HG03565 (cell line): ENCODE measurements around the gene MAFB.
A peak's percentile ranks its signal among the peaks of the same experiment; 100 is the strongest.

Experiments used
- ATAC-seq: cut with Tn5 transposase; IDR thresholded peaks from one replicate; pipeline ENCODE4 v1.9.1; 2021; ENCODE audit warnings: mild to moderate bottlenecking, moderate library complexity; ENCODE audit not compliant: unreplicated experiment

The MAFB gene

DNA sequence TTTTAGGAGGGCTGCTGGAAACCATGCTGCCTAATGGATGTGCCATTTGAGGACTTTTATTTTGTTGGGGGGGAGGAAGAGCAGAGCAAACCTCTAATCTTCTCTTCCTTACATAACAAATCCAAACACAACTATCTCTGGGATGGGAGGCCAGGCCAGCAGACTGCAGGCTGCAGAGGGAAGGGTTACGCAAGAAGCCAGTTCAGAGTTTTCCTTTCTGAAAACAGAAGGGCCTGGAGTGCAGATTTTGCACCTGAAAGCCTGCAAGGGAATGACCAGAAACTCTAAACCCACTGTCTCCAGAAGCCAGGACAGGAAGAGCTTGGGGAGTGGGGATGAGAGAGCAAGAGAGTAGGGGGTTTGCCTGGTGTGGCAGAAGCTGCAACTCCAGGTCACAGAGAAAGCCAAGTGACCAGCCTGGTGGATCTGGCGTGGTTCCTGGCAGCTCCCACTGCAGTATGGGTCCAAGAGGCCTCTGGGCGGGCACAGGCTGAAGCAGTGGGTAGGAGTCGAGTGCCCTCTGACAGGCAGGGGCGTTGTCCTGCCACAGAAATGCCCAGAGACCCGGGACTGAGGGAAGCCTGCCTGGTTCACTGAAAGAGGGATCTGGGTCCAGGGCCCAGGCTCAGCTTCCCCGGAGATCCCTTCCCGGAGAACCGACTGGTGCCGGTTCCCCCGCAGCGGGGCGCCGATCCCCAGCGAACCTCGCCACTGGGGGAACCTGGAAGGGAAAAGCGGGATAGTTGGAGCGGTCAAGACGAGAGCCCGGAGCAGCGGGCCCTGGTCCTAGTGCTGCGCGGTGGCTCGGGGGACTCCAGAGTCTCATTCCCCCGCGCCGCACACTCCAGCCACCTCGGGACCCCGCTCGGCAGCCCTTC is 6.7 kb downstream of the MAFB start:
- no peak for ATAC-seq

DNA sequence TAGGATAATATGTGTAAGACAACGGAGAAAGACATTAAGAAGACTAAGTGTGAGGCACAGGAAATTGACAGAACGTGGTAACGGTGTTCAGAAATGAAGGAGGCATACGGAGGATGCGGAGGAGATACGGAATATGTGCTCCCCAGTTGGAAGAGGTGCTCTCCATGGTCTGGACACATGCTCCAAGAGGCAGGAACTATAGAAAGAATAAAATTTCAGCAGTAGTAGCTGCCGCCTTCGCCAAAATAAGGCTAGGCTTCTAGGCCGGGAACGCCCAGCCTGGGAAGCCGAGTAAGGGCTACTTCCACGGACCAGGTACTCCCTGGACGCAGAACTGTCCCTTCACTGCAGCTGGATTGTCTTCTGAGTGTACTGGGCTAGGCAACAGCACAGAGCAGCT is 7.4 kb downstream of the MAFB start:
- no peak for ATAC-seq

GRCh38 chr20:40681165-40681564 is 7.9 kb downstream of the MAFB start:
- no peak for ATAC-seq

DNA sequence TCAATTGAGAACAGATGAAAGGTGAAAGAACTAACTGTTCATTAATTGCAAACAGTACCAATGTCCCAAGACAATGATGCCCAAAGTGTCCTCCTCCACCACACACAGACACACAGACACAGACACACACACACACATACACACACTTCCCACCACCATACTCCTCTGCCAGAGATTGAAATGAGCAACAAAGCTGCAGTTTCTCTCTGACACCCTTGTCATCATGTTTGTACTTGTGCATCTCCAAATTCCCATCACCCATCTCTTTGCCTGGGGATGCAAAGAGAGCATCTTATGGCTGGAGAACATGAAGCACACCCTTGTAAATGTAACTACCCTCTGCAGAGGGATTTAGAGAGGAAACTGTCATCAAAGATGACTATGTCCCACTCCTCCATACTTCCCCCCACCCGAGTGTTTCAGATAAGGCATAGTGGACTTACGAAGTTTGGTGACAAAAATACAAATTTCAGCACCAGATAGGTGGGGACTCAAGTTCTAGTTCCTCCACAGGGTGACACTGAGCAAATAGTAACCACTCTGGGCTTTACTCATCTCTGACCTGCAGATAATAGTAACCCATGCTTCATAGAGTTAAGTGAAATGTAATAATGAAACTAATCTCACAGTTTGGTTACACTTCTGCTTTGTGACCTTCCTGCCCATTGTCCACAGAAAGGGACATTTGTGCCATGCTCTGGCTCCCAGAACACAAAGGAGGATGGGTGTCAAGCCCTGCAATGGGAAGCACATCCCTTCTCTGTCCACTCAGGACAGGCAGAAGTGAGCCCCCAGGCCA is 8.7 kb downstream of the MAFB start:
- ATAC-seq = peak; percentile 91

- no peak for ATAC-seq
Measured at GRCh38 chr20:40679184-40679583, 9.9 kb downstream of the MAFB start.

- no peak for ATAC-seq
Measured at GRCh38 chr20:40678286-40678875, 10.7 kb downstream of the MAFB start.

- no peak for ATAC-seq
Measured at GRCh38 chr20:40677343-40677924, 11.6 kb downstream of the MAFB start.

- no peak for ATAC-seq
Measured at GRCh38 chr20:40676491-40677269, 12.4 kb downstream of the MAFB start.

DNA sequence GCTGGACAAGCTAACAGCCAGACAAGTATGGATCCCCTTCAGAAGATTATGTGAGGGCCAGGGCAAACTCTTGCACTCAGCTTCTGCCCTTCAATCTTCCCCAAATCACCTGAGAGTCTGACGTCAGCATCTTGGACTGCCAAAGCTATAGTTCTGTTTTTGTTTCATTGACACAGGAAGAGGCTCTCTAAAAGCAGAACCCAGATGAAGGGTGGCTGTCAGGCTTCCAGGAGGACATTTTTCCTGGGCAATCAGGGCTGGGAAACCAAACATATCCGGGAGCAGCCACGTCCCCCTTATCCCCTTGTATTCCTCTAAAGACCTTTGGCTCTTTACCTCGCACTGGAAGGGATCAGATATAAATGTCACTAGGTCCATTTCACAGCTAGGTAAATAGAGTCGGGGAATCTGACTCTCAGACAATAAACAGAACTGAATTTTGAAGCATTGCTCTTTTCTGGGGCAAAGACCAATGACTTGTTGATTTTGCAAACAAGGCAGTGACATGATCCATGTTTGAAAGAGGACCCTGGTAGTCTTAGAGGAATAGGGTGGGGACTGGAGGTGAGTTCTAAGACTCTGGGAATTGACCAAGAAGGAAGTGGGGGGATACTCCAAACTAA is 13.3 kb downstream of the MAFB start:
- ATAC-seq = no peak

DNA sequence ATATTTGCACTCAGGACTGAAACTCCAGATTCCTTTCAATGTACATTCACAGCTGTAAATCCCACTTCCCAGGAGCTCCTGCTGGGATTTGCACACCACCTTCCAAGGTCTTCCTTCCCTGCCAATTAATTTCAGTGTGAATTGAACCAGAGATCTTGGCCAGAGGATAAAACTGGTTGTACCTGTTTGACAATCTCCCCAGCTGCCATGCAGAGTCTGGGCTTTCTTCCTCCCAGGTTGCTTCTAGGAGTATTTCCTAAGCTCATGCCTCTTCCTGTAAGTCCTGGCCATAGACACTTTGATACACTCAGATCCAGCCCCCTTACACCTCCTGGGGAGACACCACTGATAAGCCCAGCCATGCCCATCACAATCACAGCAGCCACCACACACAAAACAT is 15.6 kb downstream of the MAFB start:
- ATAC-seq = no peak

GRCh38 chr20:40672095-40672494 is 16.9 kb downstream of the MAFB start:
- ATAC-seq = no peak

GRCh38 chr20:40670253-40670652 is 18.8 kb downstream of the MAFB start:
- ATAC-seq = no peak

DNA sequence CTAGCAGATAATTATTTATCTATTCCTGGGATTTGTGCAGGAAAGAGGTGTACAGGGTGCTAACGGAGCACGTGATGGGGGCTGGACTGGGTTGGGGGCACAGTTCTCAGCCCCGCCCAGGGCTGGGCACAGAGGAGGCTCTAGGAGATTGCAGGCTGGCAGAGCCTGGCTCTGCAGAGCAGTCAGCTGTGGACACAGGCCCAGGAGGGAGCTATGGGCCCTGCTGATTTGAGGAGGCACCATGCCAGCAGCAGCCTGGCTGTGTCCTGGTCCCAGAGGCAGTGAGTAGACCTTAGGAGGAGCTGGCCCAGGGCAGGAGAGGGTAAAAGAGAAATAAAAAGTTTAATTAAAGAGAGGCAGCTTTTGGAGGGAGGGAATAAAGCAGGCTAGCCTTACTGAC is 19.3 kb downstream of the MAFB start:
- ATAC-seq = no peak

GRCh38 chr20:40668449-40669228 is 20.4 kb downstream of the MAFB start:
- ATAC-seq = no peak

GRCh38 chr20:40667503-40667902 is 21.5 kb downstream of the MAFB start:
- ATAC-seq = no peak

DNA sequence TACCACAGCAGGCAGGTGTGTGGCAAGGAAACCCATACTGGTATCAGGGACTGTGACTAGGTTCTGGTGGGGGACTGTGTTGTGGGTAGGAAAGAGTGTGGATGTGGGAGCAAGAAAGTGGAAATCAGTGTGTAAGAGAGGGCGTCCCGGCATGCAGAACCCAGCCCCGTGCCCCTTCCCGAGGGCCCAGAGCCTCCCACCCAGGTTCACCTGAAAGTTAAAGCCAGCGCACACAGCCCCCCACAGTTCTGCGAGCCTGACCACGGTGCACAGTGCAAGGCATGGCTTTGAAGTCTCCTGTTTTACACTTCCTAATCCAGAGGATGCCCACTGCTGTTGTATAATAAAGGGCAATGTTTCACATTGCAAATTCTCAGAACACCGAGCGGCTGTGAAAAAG is 22.7 kb downstream of the MAFB start:
- no peak for ATAC-seq

GRCh38 chr20:40664891-40665290 is 24.1 kb downstream of the MAFB start:
- ATAC-seq = no peak

- no peak for ATAC-seq
Measured at GRCh38 chr20:40663991-40664880, 24.8 kb downstream of the MAFB start.
